Hematopoietic multipotent progenitor cell treated with erythropoietin and hydrocortisone succinate and interleukin-3 and kit ligand, for 6 days (in vitro differentiated cells): Measurements from ENCODE around the gene TUBB2B.
A peak's percentile ranks its signal among the peaks of the same experiment; 100 is the strongest.
"Not testable (repeated sequence)": the region's sequence is repeated elsewhere in the genome, so short reads cannot be mapped to it uniquely, and the experiment has no call there.

Source experiments
- DNase-seq: peaks from one replicate; pipeline ENCODE4 v3.0.0-alpha.2; 2015

Gene TUBB2B

GRCh38 chr6:3183066-3183465 is 44.4 kb downstream of the TUBB2B start:
- no peak for DNase-seq

- no peak for DNase-seq
Measured at GRCh38 chr6:3181105-3181504, 46.3 kb downstream of the TUBB2B start.

DNA sequence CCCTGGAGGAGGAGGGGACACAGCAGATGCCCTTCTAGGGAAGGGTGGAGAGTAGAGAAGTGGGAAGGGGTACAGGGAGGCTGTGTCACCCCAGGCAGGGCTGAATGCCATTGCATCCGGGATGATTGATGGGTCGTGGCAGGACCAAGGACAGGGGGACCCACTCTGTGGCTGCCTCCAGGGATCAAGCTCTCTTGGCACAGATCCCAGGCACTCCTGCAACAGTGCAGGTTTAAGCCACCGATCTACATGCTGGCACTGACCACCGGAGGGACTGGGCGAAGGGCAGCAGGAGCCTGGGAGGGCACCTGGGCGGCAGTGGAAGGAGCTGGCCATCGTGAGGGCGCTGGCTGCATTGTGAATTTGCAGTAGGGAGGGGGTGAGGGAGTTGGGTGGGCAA is 47.5 kb downstream of the TUBB2B start:
- not testable (repeated sequence) for DNase-seq

GRCh38 chr6:3178666-3179065 is 48.8 kb downstream of the TUBB2B start:
- DNase-seq, result not testable (repeated sequence)

DNA sequence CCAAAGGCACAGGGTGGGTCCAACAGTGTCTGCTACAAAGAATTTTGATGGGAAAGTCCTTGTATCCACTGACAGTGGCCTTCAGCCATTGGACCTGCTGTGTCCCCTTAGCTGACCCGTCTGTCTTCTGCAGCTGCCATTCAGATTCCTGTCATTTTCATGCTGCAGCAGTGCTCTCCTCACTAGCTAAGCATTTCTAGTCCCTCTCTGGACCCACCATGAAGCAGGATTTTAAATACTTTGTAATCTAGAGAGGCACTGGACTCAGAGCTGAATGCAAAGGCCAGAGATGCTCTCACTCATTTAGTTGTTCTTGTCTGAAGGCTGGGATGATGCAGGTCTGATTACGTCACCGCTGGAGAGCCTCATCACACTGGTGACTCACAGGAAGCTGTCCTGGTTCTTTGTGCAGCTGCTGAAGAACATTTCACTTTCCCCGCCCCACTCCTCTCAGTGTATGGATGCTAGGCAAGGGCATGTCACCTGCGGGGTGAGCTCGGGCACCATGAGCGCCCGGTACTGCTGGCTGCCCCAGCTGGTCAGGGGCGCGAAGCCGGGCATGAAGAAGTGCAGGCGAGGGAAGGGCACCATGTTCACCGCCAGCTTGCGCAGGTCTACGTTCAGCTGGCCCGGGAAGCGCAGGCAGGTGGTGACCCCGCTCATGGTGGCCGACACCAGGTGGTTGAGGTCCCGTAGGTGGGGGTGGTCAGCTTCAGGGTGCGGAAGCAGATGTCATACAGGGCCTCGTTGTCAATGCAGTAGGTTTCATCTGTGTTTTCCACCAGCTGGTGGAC is 50.7 kb downstream of the TUBB2B start:
- DNase-seq, result peak; percentile 48

DNA sequence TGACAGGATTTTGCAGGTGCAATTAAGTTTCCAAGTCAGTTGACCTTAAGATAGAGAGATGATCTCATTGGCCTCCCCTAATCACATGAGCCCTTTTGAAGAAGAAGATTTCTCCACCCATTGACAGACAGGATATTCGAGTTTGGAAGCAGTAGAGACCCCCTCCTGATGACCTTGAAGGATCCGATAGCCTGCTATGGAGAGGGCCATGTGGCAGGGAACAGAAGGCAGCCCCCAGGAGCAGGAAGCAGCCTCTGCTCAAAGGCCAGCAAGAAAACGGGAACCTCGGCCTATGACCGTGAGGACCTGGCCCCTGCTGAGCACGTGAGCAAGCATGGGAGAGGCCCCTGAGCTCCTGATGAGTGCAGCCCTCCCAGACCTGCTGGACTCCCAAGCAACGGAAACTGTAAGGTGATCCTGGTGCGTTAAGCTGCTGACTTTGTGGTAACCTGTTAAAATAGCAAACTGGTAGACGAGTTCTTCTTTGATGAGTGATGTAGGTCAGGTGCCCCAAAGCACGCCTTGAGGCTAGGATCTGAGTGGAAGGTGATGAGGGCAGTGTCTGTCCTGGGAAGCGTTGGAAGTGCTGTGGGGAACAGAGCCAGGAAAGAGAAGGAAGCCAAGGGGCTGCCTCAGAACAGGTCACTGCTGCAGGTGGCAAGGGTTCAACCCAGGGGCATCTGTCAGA is 51.6 kb downstream of the TUBB2B start:
- no peak for DNase-seq
